ENCODE results near the gene DCAF6. TPM values are rescaled to one million over a fixed set of nuclear protein-coding genes. Genes with fewer than 3 reads are reported as not detected.

The DCAF6 gene
- total RNA-seq, 4 donors from 2014 or later, result 31.9 to 57.7 (median 50.4) TPM

GRCh38 chr1:167922023-167922422 is 14.5 kb upstream of the DCAF6 start:
- intact Hi-C loops (cut with DNase I; ENCODE audit: low total_unique reads), result no loop called here
- no peak overlapping the region for H3K4me3 ChIP-seq (ENCODE audit: low read depth, poor library complexity, severe bottlenecking)
- no peak for TF ChIP-seq CTCF (IDR thresholded peaks at IDR 0.05)
- TF ChIP-seq POLR2A (IDR thresholded peaks at IDR 0.05), result no peak
- no peak for DNase-seq (ENCODE audit: low spot score in 2 of 2)

GRCh38 chr1:167922611-167923074 is 13.8 kb upstream of the DCAF6 start:
- DNase-seq (ENCODE audit: low spot score in 2 of 2), result no peak
- H3K4me3 ChIP-seq (ENCODE audit: low read depth, poor library complexity, severe bottlenecking), result no peak overlapping the region
- intact Hi-C loops (cut with DNase I; ENCODE audit: low total_unique reads), result no loop called here
- TF ChIP-seq CTCF (IDR thresholded peaks at IDR 0.05), result no peak
- no peak for TF ChIP-seq POLR2A (IDR thresholded peaks at IDR 0.05)
- 46 to 60% methylated on average over 1 of the region's 1 CpG for WGBS, 2 donors

GRCh38 chr1:167923324-167924056 is 13.0 kb upstream of the DCAF6 start:
- DNase-seq (ENCODE audit: low spot score in 2 of 2), result no peak
- H3K4me3 ChIP-seq (ENCODE audit: low read depth, poor library complexity, severe bottlenecking), result no peak overlapping the region
- WGBS, 2 donors, result 91 to 98% methylated on average over 3 of the region's 3 CpGs
- TF ChIP-seq CTCF (IDR thresholded peaks at IDR 0.05), result no peak
- TF ChIP-seq POLR2A (IDR thresholded peaks at IDR 0.05), result no peak
- intact Hi-C loops (cut with DNase I; ENCODE audit: low total_unique reads), result no loop called here

GRCh38 chr1:167924102-167924501 is 12.4 kb upstream of the DCAF6 start:
- H3K4me3 ChIP-seq (ENCODE audit: low read depth, poor library complexity, severe bottlenecking), result no peak overlapping the region
- TF ChIP-seq CTCF (IDR thresholded peaks at IDR 0.05), result no peak
- TF ChIP-seq POLR2A (IDR thresholded peaks at IDR 0.05), result no peak
- intact Hi-C loops (cut with DNase I; ENCODE audit: low total_unique reads), result no loop called here
- WGBS, 2 donors, result 95 to 98% methylated on average over 2 of the region's 2 CpGs
- no peak for DNase-seq (ENCODE audit: low spot score in 2 of 2)

GRCh38 chr1:167924543-167925231 is 11.8 kb upstream of the DCAF6 start:
- TF ChIP-seq POLR2A (IDR thresholded peaks at IDR 0.05) (no peak), CTCF (IDR thresholded peaks at IDR 0.05) (no peak)
- whole genome bisulfite sequencing, 2 donors, result 89 to 93% methylated on average over 2 of the region's 2 CpGs
- intact Hi-C loops (cut with DNase I; ENCODE audit: low total_unique reads), result no loop called here
- no peak overlapping the region for H3K4me3 ChIP-seq (ENCODE audit: low read depth, poor library complexity, severe bottlenecking)
- DNase-seq (ENCODE audit: low spot score in 2 of 2), result no peak

All from lower leg skin (tissue), 4 donors.